Esophagus muscularis mucosa (tissue), 4 donors: ENCODE data around the gene SNAP29. TPM values are rescaled to one million over a fixed set of nuclear protein-coding genes. Genes with fewer than 3 reads are reported as not detected.
"Not testable (repeated sequence)": the region's sequence is repeated elsewhere in the genome, so short reads cannot be mapped to it uniquely, and the experiment has no call there.

ENCODE experiments used
- DNase-seq: peaks from one replicate; pipeline ENCODE4 v3.0.0-alpha.2; 2017; ENCODE audit errors: extremely low spot score
- H3K27ac ChIP-seq, 4 donors: fragments of 200-600 bp; sonication (generic); replicated peaks in 1 of 4; 1 replicate in 3 of 4; 2 replicates in 1 of 4; pipeline ENCODE4 v1.5.1; 2016 to 2019; ENCODE audit warnings: mild to moderate bottlenecking in 1 of 4
- H3K27me3 ChIP-seq, 4 donors: fragments of 200-600 bp; sonication (generic); one replicate each; pipeline versions ENCODE4 v1.5.1 to v1.6.0; 2016 to 2019
- H3K36me3 ChIP-seq, 4 donors: fragments of 200-600 bp; sonication (generic); one replicate each; pipeline ENCODE4 v1.5.1; 2016 to 2019
- H3K4me1 ChIP-seq, 4 donors: fragments of 200-600 bp; sonication (generic); one replicate each; pipeline ENCODE4 v1.5.1; 2016 to 2019
- H3K4me3 ChIP-seq, 4 donors: fragments of 200-600 bp; sonication (generic); 1 replicate in 2 of 4; 2 replicates in 2 of 4; pipeline ENCODE4 v1.5.1; 2016 to 2019; ENCODE audit warnings: mild to moderate bottlenecking in 4 of 4, moderate library complexity in 1 of 4
- H3K9me3 ChIP-seq, 4 donors: fragments of 200-600 bp; sonication (generic); 1 replicate in 3 of 4; 2 replicates in 1 of 4; pipeline ENCODE4 v1.5.1; 2016 to 2019
- CTCF ChIP-seq, 3 experiments: fragments of 200-600 bp in 2 of 3; fragments of 450-650 bp in 1 of 3; sonication (generic) in 2 of 3; IDR thresholded peaks; one replicate each; pipeline ENCODE4 v1.5.1; 2017 to 2019; ENCODE audit warnings: antibody characterized with exemption in 3 of 3, mild to moderate bottlenecking in 2 of 3, moderate library complexity in 1 of 3
- EP300 ChIP-seq: sonication (generic); formaldehyde crosslinking; IDR thresholded peaks from one replicate; pipeline ENCODE4 v1.6.1; 2017; ENCODE audit warnings: antibody characterized with exemption
- POLR2A ChIP-seq: fragments of 450-650 bp; IDR thresholded peaks from one replicate; pipeline ENCODE4 v1.6.1; 2017; ENCODE audit warnings: antibody characterized with exemption, moderate library complexity, mild to moderate bottlenecking, low read depth
- POLR2AphosphoS5 ChIP-seq, 2 donors: sonication (generic); formaldehyde crosslinking; IDR thresholded peaks; one replicate each; pipeline ENCODE4 v1.6.1; 2017; ENCODE audit warnings: antibody characterized with exemption in 2 of 2
- WGBS: methylation state at CpG from one replicate; pipeline ENCODE4 v1.1.5; 2018; 5-methylcytosine and 5-hydroxymethylcytosine counted together
- intact Hi-C: fragments of 100-400 bp; cut with DNase I; formaldehyde crosslinking; loops from one replicate; pipeline ENCODE4 v1.15.1; 2023
- total RNA-seq, 4 donors: library from RNA; depleted of rRNA; stranded (reverse); fragments of >200 nt; gene quantifications; one replicate each; pipeline versions ENCODE4 v1.1.0 to v1.2.1, GENCODE V29; 2016

SNAP29 gene
- total RNA-seq, 4 donors from 2014 or later = 21.2 to 33.6 (median 26.4) TPM

GRCh38 chr22:20933910-20934309 is 75.1 kb downstream of the SNAP29 start:
- no peak for TF ChIP-seq POLR2A
- TF ChIP-seq EP300 = no peak

GRCh38 chr22:20935049-20935448 is 76.2 kb downstream of the SNAP29 start:
- intact Hi-C loops, DNase-seq: not testable (repeated sequence)

More at GRCh38 chr22:20933910-20934309, 75.1 kb downstream of the SNAP29 start:
- H3K4me3 ChIP-seq = no peak overlapping the region
- peaks cover 5 to 44% (median 28%) of the 10 kb centered on the region in 4 donors for H3K36me3 ChIP-seq
- peaks cover 30 to 73% (median 51%) of the 10 kb centered on the region in 4 donors for H3K4me1 ChIP-seq
- intact Hi-C loops = no loop called here
- H3K27ac ChIP-seq = no peak overlapping the region
- no peaks in the 10 kb centered on the region for H3K9me3 ChIP-seq
- no peaks in the 10 kb centered on the region for H3K27me3 ChIP-seq
- DNase-seq = no peak
- 94% methylated on average over 7 of the region's 7 CpGs for WGBS

GRCh38 chr22:20935780-20936539 is 77.2 kb downstream of the SNAP29 start:
- 85% methylated on average over 11 of the region's 11 CpGs for WGBS
- H3K27ac ChIP-seq, H3K9me3 ChIP-seq, H3K4me3 ChIP-seq, intact Hi-C loops, H3K27me3 ChIP-seq, DNase-seq: not testable (repeated sequence)
- peaks cover 5 to 44% (median 28%) of the 10 kb centered on the region in 4 donors for H3K36me3 ChIP-seq
- peaks cover 42 to 81% (median 62%) of the 10 kb centered on the region in 4 donors for H3K4me1 ChIP-seq

More at GRCh38 chr22:20935049-20935448, 76.2 kb downstream of the SNAP29 start:
- H3K4me3 ChIP-seq, H3K9me3 ChIP-seq, H3K27ac ChIP-seq, H3K27me3 ChIP-seq: not testable (repeated sequence)
- Histone ChIP-seq H3K36me3 (peaks cover 5 to 44% (median 28%) of the 10 kb centered on the region in 4 donors), H3K4me1 (peaks cover 36 to 72% (median 55%) of the 10 kb centered on the region in 4 donors)
- WGBS = 95% methylated on average over 9 of the region's 9 CpGs

- H3K36me3 ChIP-seq = peaks cover 5 to 44% (median 28%) of the 10 kb centered on the region in 4 donors
- H3K4me3 ChIP-seq = no peak overlapping the region
- intact Hi-C loops = no loop called here
- WGBS = 74% methylated on average over 12 of the region's 12 CpGs
- H3K27ac ChIP-seq = no peak overlapping the region
- peaks cover 39 to 79% (median 61%) of the 10 kb centered on the region in 4 donors for H3K4me1 ChIP-seq
- no peak for TF ChIP-seq POLR2AphosphoS5 (IDR thresholded peaks at IDR 0.05)
- TF ChIP-seq CTCF (IDR thresholded peaks at IDR 0.05) = no peak
- TF ChIP-seq EP300 = no peak
- TF ChIP-seq POLR2A = no peak
- no peaks in the 10 kb centered on the region for H3K27me3 ChIP-seq
- H3K9me3 ChIP-seq = no peaks in the 10 kb centered on the region
- no peak for DNase-seq
These were observed 78.4 kb downstream of the SNAP29 start for GRCh38 chr22:20937031-20937793.

- no peaks in the 10 kb centered on the region for H3K9me3 ChIP-seq
- H3K27me3 ChIP-seq = no peaks in the 10 kb centered on the region
- no peak overlapping the region for H3K4me3 ChIP-seq
- TF ChIP-seq EP300 (no peak), CTCF (IDR thresholded peaks at IDR 0.05) (no peak), POLR2AphosphoS5 (IDR thresholded peaks at IDR 0.05) (no peak), POLR2A (no peak)
- peaks cover 5 to 43% (median 28%) of the 10 kb centered on the region in 4 donors for H3K36me3 ChIP-seq
- H3K4me1 ChIP-seq = peaks cover 37 to 79% (median 59%) of the 10 kb centered on the region in 4 donors
- intact Hi-C loops = no loop called here
- 74% methylated on average over 8 of the region's 8 CpGs for WGBS
- no peak for DNase-seq
- H3K27ac ChIP-seq = no peak overlapping the region
These were observed 79.2 kb downstream of the SNAP29 start for GRCh38 chr22:20937794-20938671.

GRCh38 chr22:20939457-20940185 is 80.8 kb downstream of the SNAP29 start:
- H3K27ac ChIP-seq = peak overlapping the region in 1 of 4 donors; percentile 5
- peaks cover 37 to 81% (median 66%) of the 10 kb centered on the region in 4 donors for H3K4me1 ChIP-seq
- H3K27me3 ChIP-seq, DNase-seq, H3K9me3 ChIP-seq, H3K4me3 ChIP-seq, intact Hi-C loops: not testable (repeated sequence)
- H3K36me3 ChIP-seq = peaks cover 0 to 29% (median 21%) of the 10 kb centered on the region in 4 donors
- WGBS = 96% methylated on average over 14 of the region's 14 CpGs
